Measurements from ENCODE around the gene EDN2. TPM values are rescaled to one million over a fixed set of nuclear protein-coding genes. Genes with fewer than 3 reads are reported as not detected.

Gene EDN2
- polyA plus RNA-seq, 1 experiment: 0.19 TPM

DNA sequence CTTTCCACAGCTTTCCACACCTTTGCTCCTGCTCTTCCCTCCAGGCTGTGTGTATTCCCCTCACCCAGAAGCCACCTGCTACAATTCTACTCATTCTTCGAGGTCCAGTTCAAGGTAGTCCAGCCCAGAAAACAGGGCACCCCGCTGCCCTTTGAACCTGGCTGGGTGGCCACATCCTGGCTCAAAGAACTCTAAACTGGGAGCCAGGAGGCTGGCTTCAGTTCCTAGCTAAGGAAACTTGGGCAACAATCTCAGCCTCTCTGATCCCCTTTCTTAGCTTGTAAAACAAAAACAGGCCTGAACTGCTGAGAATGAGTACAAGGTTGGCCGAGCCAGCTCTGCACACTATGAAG lies 4.7 kb downstream of the EDN2 start:
- ChIA-PET CTCF (interaction anchor here (0.7 kb wide), 1 partner anchor 540 kb away, joined by 3 read pairs; no protein-coding TSS in a partner anchor), POLR2A (no interaction called here)
- no peak for DNase-seq (ENCODE audit: low read depth, low spot score)
- no peaks in the 10 kb centered on the region for H3K27me3 ChIP-seq (ENCODE audit: control insufficient read depth, insufficient read depth, low read length)
- H3K9me3 ChIP-seq (ENCODE audit: control insufficient read depth, insufficient read depth, low read length): no peaks in the 10 kb centered on the region; the same call in 1 of the 2 replicates
- no peak overlapping the region for H3K4me3 ChIP-seq (ENCODE audit: low read depth, low read length)
- H3K27ac ChIP-seq (ENCODE audit: low read depth, low read length): no peak overlapping the region
- TF ChIP-seq CTCF (IDR thresholded peaks at IDR 0.05; ENCODE audit: low read depth, low read length): no peak

DNA sequence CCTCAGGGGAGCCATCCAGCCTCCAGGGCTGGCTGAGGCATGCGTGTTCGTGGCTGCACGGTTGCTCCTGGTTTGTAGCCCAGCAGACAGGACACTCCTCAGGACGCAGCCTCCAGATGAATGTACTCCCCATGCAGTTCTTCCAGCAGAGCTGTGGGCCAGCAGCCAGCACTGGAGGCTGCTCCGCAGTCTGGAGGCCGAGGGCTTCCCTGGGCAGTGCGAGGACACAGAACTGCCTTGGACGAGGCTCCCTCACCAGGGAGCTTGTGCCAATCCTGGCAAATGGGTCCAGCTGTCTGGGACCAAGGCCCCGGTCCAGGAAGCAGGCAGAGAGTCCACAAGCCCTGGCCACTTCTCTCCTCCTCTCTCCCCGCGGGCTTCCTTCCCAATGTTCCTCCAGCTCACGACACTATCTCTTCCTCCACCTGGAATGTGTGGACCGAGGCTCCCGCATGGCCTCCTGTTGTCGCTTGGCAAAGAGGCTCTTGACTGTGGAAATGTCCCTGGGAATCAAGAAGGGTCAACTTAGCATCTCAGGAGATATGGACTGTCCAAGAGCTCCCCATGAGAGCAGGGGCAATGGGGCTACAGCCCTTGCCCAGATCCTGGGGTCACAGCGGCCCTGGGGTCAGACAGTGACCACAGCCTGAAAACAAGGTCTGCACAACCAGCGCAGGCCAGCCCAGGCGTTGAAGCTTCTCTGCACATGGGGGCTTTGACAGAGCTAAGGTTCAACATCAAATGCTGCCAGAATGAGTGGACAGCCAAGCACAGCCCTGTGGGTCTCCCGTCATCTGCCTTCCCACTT lies 5.3 kb downstream of the EDN2 start:
- TF ChIP-seq CTCF (IDR thresholded peaks at IDR 0.05; ENCODE audit: low read depth, low read length): no peak
- DNase-seq (ENCODE audit: low read depth, low spot score): no peak
- ChIA-PET POLR2A (no interaction called here), CTCF (interaction anchor here (1.1 kb wide), 1 partner anchor 694 kb away, joined by 3 read pairs; no protein-coding TSS in a partner anchor)
- H3K9me3 ChIP-seq (ENCODE audit: control insufficient read depth, insufficient read depth, low read length): no peaks in the 10 kb centered on the region; the same call in 1 of the 2 replicates
- no peaks in the 10 kb centered on the region for H3K27me3 ChIP-seq (ENCODE audit: control insufficient read depth, insufficient read depth, low read length)
- no peak overlapping the region for H3K27ac ChIP-seq (ENCODE audit: low read depth, low read length)
- no peak overlapping the region for H3K4me3 ChIP-seq (ENCODE audit: low read depth, low read length)

- TF ChIP-seq CTCF (IDR thresholded peaks at IDR 0.05; ENCODE audit: low read depth, low read length): no peak
- Histone ChIP-seq H3K4me3 (ENCODE audit: low read depth, low read length) (no peak overlapping the region), H3K27ac (ENCODE audit: low read depth, low read length) (no peak overlapping the region), H3K27me3 (ENCODE audit: control insufficient read depth, insufficient read depth, low read length) (no peaks in the 10 kb centered on the region), H3K9me3 (ENCODE audit: control insufficient read depth, insufficient read depth, low read length) (no peaks in the 10 kb centered on the region)
- ChIA-PET CTCF (interaction anchor here (1.1 kb wide), 1 partner anchor 695 kb away, joined by 3 read pairs; no protein-coding TSS in a partner anchor), POLR2A (no interaction called here)
- no peak for DNase-seq (ENCODE audit: low read depth, low spot score)
Observed at GRCh38 chr1:41478118-41478748, 6.2 kb downstream of the EDN2 start.

GRCh38 chr1:41476807-41477361 lies 7.6 kb downstream of the EDN2 start:
- H3K9me3 ChIP-seq (ENCODE audit: control insufficient read depth, insufficient read depth, low read length): no peaks in the 10 kb centered on the region
- no peak overlapping the region for H3K4me3 ChIP-seq (ENCODE audit: low read depth, low read length)
- TF ChIP-seq CTCF (IDR thresholded peaks at IDR 0.05; ENCODE audit: low read depth, low read length): no peak
- POLR2A ChIA-PET: no interaction called here
- no peaks in the 10 kb centered on the region for H3K27me3 ChIP-seq (ENCODE audit: control insufficient read depth, insufficient read depth, low read length)
- DNase-seq (ENCODE audit: low read depth, low spot score): no peak
- CTCF ChIA-PET: interaction anchor here (1.3 to 1.5 kb wide), 3 partner anchors 13 to 43 kb away, joined by 3 to 7 read pairs (median 4); no protein-coding TSS in a partner anchor
- no peak overlapping the region for H3K27ac ChIP-seq (ENCODE audit: low read depth, low read length)
